ENCODE results near the gene CNTNAP2. TPM values are rescaled to one million over a fixed set of nuclear protein-coding genes. Genes with fewer than 3 reads are reported as not detected.

The CNTNAP2 gene
- total RNA-seq, 4 donors from 2014 or later = 0.29 to 0.88 (median 0.33) TPM; not detected in 1

GRCh38 chr7:147363101-147363500, 1246.5 kb downstream of the CNTNAP2 start:
- Histone ChIP-seq H3K36me3 (no peaks in the 10 kb centered on the region), H3K4me1 (no peaks in the 10 kb centered on the region), H3K27ac (no peak overlapping the region), H3K4me3 (replicated peaks in 1 of 3) (no peak overlapping the region), H3K9me3 (no peaks in the 10 kb centered on the region), H3K27me3 (no peaks in the 10 kb centered on the region)
- TF ChIP-seq POLR2A (IDR thresholded peaks at IDR 0.05) = no peak
- TF ChIP-seq CTCF (IDR thresholded peaks at IDR 0.05) = no peak
- DNase-seq = no peak
- intact Hi-C loops (cut with DNase I) = no loop called here
- WGBS, 2 donors = 82 to 94% methylated on average over 4 of the region's 4 CpGs

GRCh38 chr7:147376192-147376591, 1259.6 kb downstream of the CNTNAP2 start:
- no peak overlapping the region for H3K4me3 ChIP-seq (replicated peaks in 1 of 3)
- no peaks in the 10 kb centered on the region for H3K4me1 ChIP-seq
- no peaks in the 10 kb centered on the region for H3K9me3 ChIP-seq
- TF ChIP-seq POLR2A (IDR thresholded peaks at IDR 0.05) (no peak), CTCF (IDR thresholded peaks at IDR 0.05) (no peak)
- intact Hi-C loops (cut with DNase I) = no loop called here
- no peak overlapping the region for H3K27ac ChIP-seq
- 70 to 78% methylated on average over 5 of the region's 5 CpGs for WGBS, 2 donors
- no peaks in the 10 kb centered on the region for H3K27me3 ChIP-seq
- H3K36me3 ChIP-seq = no peaks in the 10 kb centered on the region
- no peak for DNase-seq

GRCh38 chr7:147380926-147381325, 1264.3 kb downstream of the CNTNAP2 start:
- 79 to 84% methylated on average over 5 of the region's 5 CpGs for WGBS, 2 donors
- intact Hi-C loops (cut with DNase I) = no loop called here
- TF ChIP-seq CTCF (IDR thresholded peaks at IDR 0.05) (no peak), POLR2A (IDR thresholded peaks at IDR 0.05) (no peak)
- Histone ChIP-seq H3K9me3 (no peaks in the 10 kb centered on the region), H3K4me3 (replicated peaks in 1 of 3) (no peak overlapping the region), H3K4me1 (no peaks in the 10 kb centered on the region), H3K27ac (no peak overlapping the region), H3K36me3 (no peaks in the 10 kb centered on the region), H3K27me3 (no peaks in the 10 kb centered on the region)
- no peak for DNase-seq

GRCh38 chr7:147394329-147394728, 1277.7 kb downstream of the CNTNAP2 start:
- no peaks in the 10 kb centered on the region for H3K4me1 ChIP-seq
- no peak for TF ChIP-seq CTCF (IDR thresholded peaks at IDR 0.05)
- TF ChIP-seq POLR2A (IDR thresholded peaks at IDR 0.05) = no peak
- no peak for DNase-seq
- H3K27ac ChIP-seq = no peak overlapping the region
- no peak overlapping the region for H3K4me3 ChIP-seq (replicated peaks in 1 of 3)
- no peaks in the 10 kb centered on the region for H3K36me3 ChIP-seq
- H3K27me3 ChIP-seq = no peaks in the 10 kb centered on the region
- no peaks in the 10 kb centered on the region for H3K9me3 ChIP-seq
- intact Hi-C loops (cut with DNase I) = no loop called here

GRCh38 chr7:147400221-147400689, 1283.7 kb downstream of the CNTNAP2 start:
- TF ChIP-seq CTCF (IDR thresholded peaks at IDR 0.05) (no peak), POLR2A (IDR thresholded peaks at IDR 0.05) (no peak)
- Histone ChIP-seq H3K4me3 (replicated peaks in 1 of 3) (no peak overlapping the region), H3K27me3 (no peaks in the 10 kb centered on the region), H3K27ac (peak overlapping the region; percentile 2 to 36 (median 33)), H3K9me3 (no peaks in the 10 kb centered on the region), H3K36me3 (no peaks in the 10 kb centered on the region), H3K4me1 (peaks cover 0 to 3% of the 10 kb centered on the region in 2 donors)
- intact Hi-C loops (cut with DNase I) = no loop called here
- 19 to 31% methylated on average over 3 of the region's 3 CpGs for WGBS, 2 donors
- peak; percentile 5 to 6 for DNase-seq
